Fibroblast of lung (primary cell): ENCODE results near the gene S100A1. TPM values are rescaled to one million over a fixed set of nuclear protein-coding genes. Genes with fewer than 3 reads are reported as not detected.
A peak's percentile ranks its signal among the peaks of the same experiment; 100 is the strongest.

Experiments
- DNase-seq, 2 donors: peaks; one replicate each; pipeline versions ENCODE4 v3.0.0 to v3.0.0-alpha.2; 2010; ENCODE audit warnings: low read depth in 2 of 2
- H2AFZ ChIP-seq: 2 replicates; pipeline ENCODE4 v1.5.1; 2012; ENCODE audit warnings: low read length, control low read depth, inconsistent platforms
- H3K27ac ChIP-seq: 2 replicates; pipeline ENCODE4 v1.5.1; 2011; ENCODE audit warnings: low read length, control low read depth; ENCODE audit not compliant: insufficient read depth
- H3K27me3 ChIP-seq: 2 replicates; pipeline ENCODE4 v1.5.1; 2011; ENCODE audit warnings: mild to moderate bottlenecking, low read length; ENCODE audit not compliant: control insufficient read depth, insufficient read depth
- H3K36me3 ChIP-seq: 2 replicates; pipeline ENCODE4 v1.5.1; 2011; ENCODE audit warnings: low read length; ENCODE audit not compliant: control insufficient read depth, insufficient read depth
- H3K4me1 ChIP-seq: 2 replicates; pipeline ENCODE4 v1.5.1; 2011; ENCODE audit warnings: low read length; ENCODE audit not compliant: control insufficient read depth, insufficient read depth; ENCODE audit errors: extremely low read depth
- H3K4me2 ChIP-seq: 2 replicates; pipeline ENCODE4 v1.5.1; 2011; ENCODE audit warnings: low read length, control low read depth; ENCODE audit not compliant: insufficient read depth; ENCODE audit errors: extremely low read depth
- H3K4me3 ChIP-seq, 4 experiments: fragments of 200-600 bp in 1 of 4; sonication (generic) in 1 of 4; replicated peaks in 1 of 4; 2 replicates each; pipeline ENCODE4 v1.5.1; 2011 to 2016; ENCODE audit warnings: low read length in 4 of 4, low read depth in 3 of 4, mild to moderate bottlenecking in 3 of 4, control low read depth in 2 of 4, inconsistent platforms in 1 of 4, mixed read lengths in 1 of 4; ENCODE audit not compliant: insufficient read depth in 1 of 4; ENCODE audit errors: control extremely low read depth in 1 of 4
- H3K79me2 ChIP-seq: 2 replicates; pipeline ENCODE4 v1.5.1; 2012; ENCODE audit warnings: mild to moderate bottlenecking, low read length, inconsistent platforms; ENCODE audit not compliant: control insufficient read depth, insufficient read depth
- H3K9ac ChIP-seq: 2 replicates; pipeline ENCODE4 v1.5.1; 2011; ENCODE audit warnings: mild to moderate bottlenecking, low read length, control low read depth; ENCODE audit not compliant: insufficient read depth
- H3K9me3 ChIP-seq: 2 replicates; pipeline ENCODE4 v1.5.1; 2012; ENCODE audit warnings: low read depth, low read length; ENCODE audit not compliant: control insufficient read depth, insufficient read depth
- H4K20me1 ChIP-seq: 2 replicates; pipeline ENCODE4 v1.5.1; 2011; ENCODE audit warnings: low read length; ENCODE audit not compliant: control insufficient read depth, insufficient read depth; ENCODE audit errors: extremely low read depth
- CTCF ChIP-seq, 2 donors: IDR thresholded peaks in 1 of 2; conservative IDR thresholded peaks in 1 of 2; 1 replicate in 1 of 2; 2 replicates in 1 of 2; pipeline ENCODE4 v1.5.1; 2011 to 2012; ENCODE audit warnings: low read length in 2 of 2, control low read depth in 1 of 2, inconsistent platforms in 1 of 2, low read depth in 1 of 2, mild to moderate bottlenecking in 1 of 2
- EZH2 ChIP-seq: IDR thresholded peaks from 2 replicates; pipeline ENCODE4 v1.5.1; 2012; ENCODE audit warnings: low read length, control low read depth, mild to moderate bottlenecking; ENCODE audit errors: missing control alignments
- polyA plus RNA-seq, 2 donors: library from polyadenylated mRNA; depleted of rRNA in 1 of 2; stranded (reverse) in 1 of 2; unstranded in 1 of 2; fragments of >200 nt; gene quantifications; 2 replicates each; pipeline ENCODE4 v1.2.1, GENCODE V29; 2011 to 2012; ENCODE audit warnings: missing spikeins in 1 of 2
- total RNA-seq: library from RNA; depleted of rRNA; stranded (reverse); fragments of >200 nt; gene quantifications from 2 replicates; pipeline ENCODE4 v1.2.1, GENCODE V29; 2014

S100A1 gene
- total and polyA plus RNA-seq, 2 donors (not counting 1 experiment from before 2014, with no cell fraction given), result 0.17 to 9.7 TPM

- H3K79me2 ChIP-seq, result peaks cover 61% of the 10 kb centered on the region
- no peaks in the 10 kb centered on the region for H3K27me3 ChIP-seq
- H3K36me3 ChIP-seq, result peaks cover 15% of the 10 kb centered on the region
- H3K4me3 ChIP-seq, result peak overlapping the region in 3 of 4 experiments; percentile 2 to 92 (median 56)
- peak overlapping the region; percentile 96 for H3K4me2 ChIP-seq
- H3K9ac ChIP-seq, result no peak overlapping the region
- H3K4me1 ChIP-seq, result peaks cover 20% of the 10 kb centered on the region
- H3K27ac ChIP-seq, result peak overlapping the region; percentile 94
- no peaks in the 10 kb centered on the region for H3K9me3 ChIP-seq
- no peak overlapping the region for H2AFZ ChIP-seq
- no peak for DNase-seq
- TF ChIP-seq CTCF (conservative IDR thresholded peaks at IDR 0.05 in 1 of 2, IDR thresholded peaks at IDR 0.05 in 1 of 2; ENCODE audit: low read depth in 1 of 2, low read length in 2 of 2) (no peak), EZH2 (no peak)
- no peaks in the 10 kb centered on the region for H4K20me1 ChIP-seq
These were observed 18.7 kb upstream of the S100A1 start for GRCh38 chr1:153609585-153609907.

- no peak overlapping the region for H3K9ac ChIP-seq
- peaks cover 61% of the 10 kb centered on the region for H3K79me2 ChIP-seq
- no peak for TF ChIP-seq EZH2
- TF ChIP-seq CTCF (conservative IDR thresholded peaks at IDR 0.05 in 1 of 2, IDR thresholded peaks at IDR 0.05 in 1 of 2; ENCODE audit: low read depth in 1 of 2, low read length in 2 of 2), result no peak
- peaks cover 15% of the 10 kb centered on the region for H3K36me3 ChIP-seq
- DNase-seq, result peak in 1 of 2 donors; percentile 62
- H3K4me2 ChIP-seq, result peak overlapping the region; percentile 96
- no peaks in the 10 kb centered on the region for H3K9me3 ChIP-seq
- H4K20me1 ChIP-seq, result no peaks in the 10 kb centered on the region
- peak overlapping the region in 3 of 4 experiments; percentile 12 to 92 (median 19) for H3K4me3 ChIP-seq
- H2AFZ ChIP-seq, result no peak overlapping the region
- H3K4me1 ChIP-seq, result peaks cover 20% of the 10 kb centered on the region
- H3K27ac ChIP-seq, result peak overlapping the region; percentile 94
- H3K27me3 ChIP-seq, result no peaks in the 10 kb centered on the region
These were observed 17.9 kb upstream of the S100A1 start for GRCh38 chr1:153610334-153610733.

- no peak for TF ChIP-seq CTCF (conservative IDR thresholded peaks at IDR 0.05 in 1 of 2, IDR thresholded peaks at IDR 0.05 in 1 of 2; ENCODE audit: low read depth in 1 of 2, low read length in 2 of 2)
- no peak for TF ChIP-seq EZH2
- Histone ChIP-seq H3K36me3 (peaks cover 15% of the 10 kb centered on the region), H3K4me2 (peak overlapping the region; percentile 92), H3K79me2 (peaks cover 61% of the 10 kb centered on the region), H3K27ac (peak overlapping the region; percentile 86), H3K4me3 (peak overlapping the region; percentile 87 to 92 (median 88)), H3K27me3 (no peaks in the 10 kb centered on the region), H3K4me1 (peaks cover 20% of the 10 kb centered on the region), H4K20me1 (no peaks in the 10 kb centered on the region), H2AFZ (no peak overlapping the region), H3K9me3 (no peaks in the 10 kb centered on the region), H3K9ac (no peak overlapping the region)
- peak; percentile 48 to 72 for DNase-seq
These were observed 17.4 kb upstream of the S100A1 start for GRCh38 chr1:153610811-153611301.
